GM21526 (cell line): ENCODE results near the gene UBP1.

Source experiments
- ATAC-seq: cut with Tn5 transposase; IDR thresholded peaks from one replicate; pipeline ENCODE4 v1.9.1; 2021; ENCODE audit warnings: moderate library complexity; ENCODE audit not compliant: unreplicated experiment, low FRiP score

The UBP1 gene

DNA sequence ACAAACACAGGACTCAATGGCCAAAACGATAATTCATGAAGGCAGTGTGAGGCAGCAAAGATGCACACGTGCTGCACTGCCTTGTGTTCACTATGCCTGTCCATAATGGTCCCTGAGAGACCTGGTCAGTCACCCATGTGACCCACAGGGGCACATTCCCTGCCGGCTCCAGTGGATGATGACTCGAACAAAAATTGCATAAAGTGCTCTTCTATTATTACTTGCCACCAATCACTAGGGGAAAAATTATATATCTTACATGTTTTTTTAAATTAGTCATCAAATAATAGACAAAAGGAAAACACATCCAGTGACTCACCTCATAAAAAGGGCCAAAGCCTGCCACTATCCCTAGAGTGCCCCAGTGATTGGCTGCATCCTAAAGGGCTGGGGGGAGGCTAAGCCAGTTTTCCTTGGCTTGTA lies 47.5 kb downstream of the UBP1 start:
- ATAC-seq = no peak

- ATAC-seq = no peak
Measured at GRCh38 chr3:33392144-33392543, 48.1 kb downstream of the UBP1 start.

- ATAC-seq = no peak
Measured at GRCh38 chr3:33391255-33391995, 48.8 kb downstream of the UBP1 start.

DNA sequence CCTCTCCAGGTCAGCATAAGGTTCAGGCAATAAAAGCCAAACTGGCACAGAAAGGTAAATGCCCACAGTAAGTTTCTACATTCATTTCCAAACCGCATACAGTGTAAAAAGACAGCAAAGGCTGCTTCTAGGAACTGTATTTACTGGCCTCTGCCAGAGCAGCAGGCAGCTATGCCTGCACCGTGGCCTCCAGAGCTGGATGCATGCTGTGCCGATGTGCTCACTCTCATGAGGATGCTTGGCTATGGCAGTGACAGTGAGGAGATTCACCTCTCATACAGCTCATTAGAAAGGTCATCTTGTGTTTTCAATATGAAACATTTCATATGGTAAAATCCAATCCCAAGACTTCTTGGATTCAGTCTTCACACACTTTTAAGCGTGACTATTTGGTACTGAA lies 50.3 kb downstream of the UBP1 start:
- ATAC-seq = no peak

DNA sequence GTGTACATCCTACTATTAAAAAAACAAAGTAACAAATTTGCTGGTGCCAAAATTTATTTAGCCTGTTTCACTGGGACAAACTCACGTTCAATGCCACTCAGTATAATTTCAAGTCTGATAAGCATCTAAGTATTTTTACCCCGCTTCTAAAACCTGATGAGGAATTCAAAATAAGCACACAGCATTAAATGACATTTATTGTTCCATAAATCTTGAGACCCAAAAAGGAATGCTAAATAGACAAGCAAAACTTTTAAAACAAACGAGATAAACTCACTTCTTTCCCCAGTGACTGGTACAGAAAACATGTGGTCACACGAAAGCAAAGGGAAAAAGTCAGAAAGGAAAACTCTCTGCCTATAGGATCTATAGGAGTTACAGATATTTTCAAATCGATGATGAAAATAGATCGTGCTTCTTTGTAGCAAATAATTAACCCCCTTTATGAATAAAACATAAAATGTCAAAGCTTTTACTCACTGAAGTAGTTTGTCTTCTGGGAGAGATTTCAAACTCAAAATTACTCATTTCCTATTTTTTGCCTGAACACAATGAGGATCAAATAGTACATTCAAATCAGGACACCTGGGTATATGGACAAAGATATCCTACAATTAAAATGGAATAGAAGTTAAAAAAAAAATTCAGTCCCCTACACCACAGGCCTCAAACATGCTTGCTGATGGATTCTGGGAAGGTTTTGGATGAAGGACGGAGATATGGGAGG lies 51.7 kb downstream of the UBP1 start:
- ATAC-seq = no peak

GRCh38 chr3:33386631-33387030 lies 53.6 kb downstream of the UBP1 start:
- ATAC-seq = no peak

- no peak for ATAC-seq
Measured at GRCh38 chr3:33385423-33385822, 54.8 kb downstream of the UBP1 start.

DNA sequence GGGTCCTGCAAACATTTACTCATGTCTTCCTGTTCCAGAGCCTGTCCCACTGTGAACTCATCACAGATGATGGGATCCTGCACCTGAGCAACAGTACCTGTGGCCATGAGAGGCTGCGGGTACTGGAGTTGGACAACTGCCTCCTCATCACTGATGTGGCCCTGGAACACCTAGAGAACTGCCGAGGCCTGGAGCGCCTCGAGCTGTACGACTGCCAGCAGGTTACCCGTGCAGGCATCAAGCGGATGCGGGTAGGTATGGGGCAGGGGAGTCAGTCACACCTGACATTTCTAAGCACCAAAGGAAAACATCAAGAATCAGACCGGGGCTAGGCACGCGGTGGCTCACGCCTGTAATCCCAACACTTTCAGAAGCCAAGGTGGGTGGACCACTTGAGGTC lies 56.3 kb downstream of the UBP1 start:
- ATAC-seq = no peak

DNA sequence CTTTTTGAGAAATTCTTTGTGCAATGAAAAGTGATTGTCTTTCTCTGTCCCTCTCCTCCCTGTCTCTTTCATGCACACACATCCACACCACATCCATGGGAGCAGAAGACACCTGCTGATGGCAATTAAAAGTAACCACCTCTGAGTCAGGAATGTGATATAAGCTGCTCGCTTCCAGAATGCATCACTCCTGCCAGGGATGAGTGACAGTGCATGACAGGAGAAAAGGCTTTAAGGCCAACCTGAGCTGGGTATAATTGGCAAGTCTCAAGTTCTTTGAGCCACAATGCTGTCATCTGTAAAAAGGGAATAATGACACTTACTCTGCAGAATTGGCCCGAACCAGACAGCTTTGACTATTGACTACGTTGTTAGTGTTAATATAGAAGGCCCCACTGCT lies 59.6 kb downstream of the UBP1 start:
- ATAC-seq = no peak

DNA sequence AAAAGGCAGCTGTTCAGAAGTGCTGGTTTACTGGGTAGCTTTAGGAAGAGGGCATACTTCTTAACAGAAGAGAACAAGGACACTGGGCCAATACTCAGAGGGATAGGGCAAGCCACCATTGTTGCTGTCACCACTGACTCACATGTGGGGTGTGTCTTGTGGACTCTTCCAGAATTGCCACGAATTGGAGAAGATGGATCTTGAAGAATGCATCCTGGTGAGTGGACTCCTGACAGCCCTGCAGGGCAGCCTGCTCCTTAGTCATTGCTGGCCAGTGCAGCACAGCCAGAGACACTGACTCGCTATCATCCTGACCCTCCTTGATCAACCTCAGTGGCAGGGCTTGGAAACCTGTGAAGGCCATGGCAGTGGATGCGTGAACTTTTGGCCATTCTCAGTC lies 62.3 kb downstream of the UBP1 start:
- ATAC-seq = no peak

- ATAC-seq = no peak
Measured at GRCh38 chr3:33377489-33377888, 62.7 kb downstream of the UBP1 start.

GRCh38 chr3:33373082-33373437 lies 67.1 kb downstream of the UBP1 start:
- peak; percentile 11 for ATAC-seq

GRCh38 chr3:33372218-33373081 lies 67.8 kb downstream of the UBP1 start:
- peak; percentile 83 for ATAC-seq

DNA sequence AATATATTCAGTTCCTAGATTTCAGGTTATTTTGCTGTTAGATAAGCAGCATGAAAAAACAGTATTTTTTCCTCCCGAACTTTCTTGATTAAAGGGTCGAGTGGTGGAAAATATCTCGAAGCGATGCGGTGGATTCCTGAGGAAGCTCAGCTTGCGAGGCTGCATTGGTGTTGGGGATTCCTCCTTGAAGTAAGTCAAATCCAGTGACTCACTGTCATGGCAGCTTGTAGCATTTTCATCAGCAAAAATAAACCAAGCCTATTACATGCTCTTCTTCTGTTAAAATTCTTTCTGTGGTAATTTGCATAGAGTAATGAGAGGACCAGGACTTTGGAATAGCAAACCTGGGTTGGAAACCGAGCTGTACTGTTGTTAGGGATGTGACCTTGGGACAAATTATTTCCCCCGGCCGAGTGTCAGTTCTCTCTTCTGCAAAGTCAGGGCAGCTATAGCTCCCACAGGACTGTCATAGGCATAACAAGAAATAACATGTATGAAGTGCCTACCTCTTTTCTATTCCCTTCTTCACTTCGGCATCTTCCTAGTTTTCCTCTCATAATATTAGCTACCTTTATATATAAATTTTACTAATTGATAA lies 75.6 kb downstream of the UBP1 start:
- ATAC-seq = no peak

- no peak for ATAC-seq
Measured at GRCh38 chr3:33364060-33364459, 76.1 kb downstream of the UBP1 start.

GRCh38 chr3:33363113-33363800 lies 76.9 kb downstream of the UBP1 start:
- no peak for ATAC-seq

DNA sequence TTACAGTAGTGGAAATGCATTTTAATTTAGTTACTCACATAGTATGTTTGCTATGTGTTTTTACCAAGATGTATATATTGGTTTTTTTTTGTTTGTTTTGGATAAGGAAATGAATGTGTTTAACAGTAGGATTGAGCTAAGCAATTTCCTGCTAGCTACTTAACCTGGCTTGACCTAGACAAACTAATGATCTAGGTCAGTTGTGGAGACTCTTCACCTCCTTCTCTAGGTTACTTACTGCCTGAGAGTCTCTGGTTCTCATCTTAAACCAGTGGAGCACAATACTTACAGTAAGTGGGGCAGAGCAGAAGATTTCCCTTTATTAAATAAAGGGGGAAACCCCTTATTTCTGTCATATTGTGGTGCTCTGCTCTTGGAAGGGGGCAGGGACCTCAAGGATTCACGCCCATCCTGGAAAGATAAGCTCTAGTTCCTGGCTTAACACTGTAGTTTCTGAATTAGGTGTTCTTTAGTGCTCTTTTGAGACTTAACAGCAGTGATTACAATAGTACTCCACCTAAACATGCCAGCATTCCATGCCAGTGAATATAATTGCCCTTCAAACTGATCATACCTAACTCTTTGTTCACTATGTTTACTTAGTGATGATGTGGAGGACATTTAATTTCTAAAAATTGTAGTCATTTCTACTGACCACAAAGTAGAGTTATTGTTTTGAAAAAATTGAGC lies 79.9 kb downstream of the UBP1 start:
- no peak for ATAC-seq

DNA sequence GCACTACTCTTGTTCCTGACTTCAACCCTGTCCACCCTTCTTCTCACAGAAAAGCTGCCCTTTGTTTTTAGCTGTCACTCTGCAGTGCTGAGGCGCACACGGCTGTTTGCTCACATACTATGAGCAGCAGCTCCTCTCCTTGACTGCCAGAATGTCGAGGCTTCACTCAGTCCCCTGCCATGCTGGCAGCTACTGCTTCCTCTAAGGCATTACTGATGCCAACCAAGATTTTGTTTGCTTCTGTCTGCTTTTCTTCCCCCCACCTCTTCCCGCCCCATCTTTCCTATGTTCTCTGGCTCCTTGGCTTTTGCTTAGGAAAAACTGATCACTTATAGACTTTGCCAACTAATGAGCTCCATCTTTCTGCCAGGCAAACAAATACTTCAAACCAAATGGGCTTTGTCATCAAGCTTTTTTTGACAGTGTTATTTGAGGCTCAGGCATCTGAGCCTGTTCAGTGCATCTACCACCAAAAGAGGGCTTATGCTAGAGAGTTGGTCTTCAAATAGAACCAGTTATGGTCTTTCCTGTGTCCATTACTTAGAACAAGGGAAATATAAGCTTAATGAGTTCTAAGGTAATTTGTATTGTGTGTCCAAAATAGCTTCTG lies 81.9 kb downstream of the UBP1 start:
- no peak for ATAC-seq

DNA sequence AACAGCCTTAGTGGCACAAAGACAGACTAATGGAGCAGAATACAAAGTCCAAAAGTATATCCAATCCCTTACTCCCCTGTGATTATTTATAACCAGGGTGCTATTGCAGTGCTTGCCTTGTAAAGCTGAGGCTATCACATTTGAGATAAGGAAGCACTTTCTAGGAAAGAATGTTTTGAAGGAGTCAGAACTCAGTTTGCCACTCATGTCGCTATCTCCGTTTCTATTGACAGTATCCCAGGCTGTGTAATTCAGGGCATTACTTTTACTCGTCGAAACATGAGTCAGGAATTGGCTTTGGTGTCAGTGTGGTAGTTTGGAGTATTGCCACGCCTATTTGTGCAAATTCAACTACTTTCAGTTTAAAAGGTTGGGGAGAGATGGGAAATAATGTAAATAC lies 84.6 kb downstream of the UBP1 start:
- no peak for ATAC-seq
